Neural cell (in vitro differentiated cells): ENCODE measurements around the gene PNKD. TPM values are rescaled to one million over a fixed set of nuclear protein-coding genes. Genes with fewer than 3 reads are reported as not detected.

Source experiments
- H2AFZ ChIP-seq: fragments of 200-600, 300-800 bp; sonication (generic), shearing (Covaris generic); 2 replicates; pipeline ENCODE4 v1.6.0; 2014; ENCODE audit warnings: low read depth, mild to moderate bottlenecking, antibody characterized with exemption, low read length, moderate library complexity
- H3F3A ChIP-seq: fragments of 200-600 bp; shearing (Covaris generic); 2 replicates; pipeline ENCODE4 v1.6.1; 2016; ENCODE audit warnings: mild to moderate bottlenecking, moderate library complexity, mixed read lengths, antibody characterized with exemption, low read length; ENCODE audit not compliant: insufficient read depth, poor library complexity, severe bottlenecking
- H3K27ac ChIP-seq: fragments of 200-600, 300-800 bp; sonication (generic), shearing (Covaris generic); 2 replicates; pipeline ENCODE4 v1.5.1; 2014; ENCODE audit warnings: mild to moderate bottlenecking, low read length, moderate library complexity
- H3K27me3 ChIP-seq: fragments of 300-800, 200-600 bp; sonication (generic), shearing (Covaris generic); 2 replicates; pipeline ENCODE4 v1.6.0; 2014; ENCODE audit warnings: mild to moderate bottlenecking, low read depth, low read length, moderate library complexity; ENCODE audit not compliant: insufficient read depth
- H3K36me3 ChIP-seq: fragments of 300-800, 200-600 bp; sonication (generic), shearing (Covaris generic); 2 replicates; pipeline ENCODE4 v1.5.1; 2014; ENCODE audit warnings: mild to moderate bottlenecking, antibody characterized with exemption, low read length, moderate library complexity; ENCODE audit not compliant: insufficient read depth
- H3K4me2 ChIP-seq: fragments of 300-800, 200-600 bp; sonication (generic), shearing (Covaris generic); 2 replicates; pipeline ENCODE4 v1.6.0; 2014; ENCODE audit warnings: mild to moderate bottlenecking, low read length
- H3K4me3 ChIP-seq: fragments of 300-800, 200-600 bp; sonication (generic), shearing (Covaris generic); 2 replicates; pipeline ENCODE4 v1.5.1; 2014; ENCODE audit warnings: mild to moderate bottlenecking, low read length, moderate library complexity
- H3K79me2 ChIP-seq: fragments of 200-600 bp; shearing (Covaris generic); replicated peaks from 2 replicates; pipeline ENCODE4 v1.6.0; 2014; ENCODE audit warnings: mild to moderate bottlenecking, low read length, moderate library complexity; ENCODE audit not compliant: insufficient read depth
- H3K9ac ChIP-seq: fragments of 300-800, 200-600 bp; sonication (generic), shearing (Covaris generic); 2 replicates; pipeline ENCODE4 v1.6.1; 2016; ENCODE audit warnings: mild to moderate bottlenecking, low read length, mixed read lengths
- H3K9me2 ChIP-seq: fragments of 200-600 bp; shearing (Covaris generic); 2 replicates; pipeline ENCODE4 v1.6.1; 2016; ENCODE audit warnings: mild to moderate bottlenecking, low read length, mixed read lengths; ENCODE audit not compliant: insufficient read depth
- H3K9me3 ChIP-seq: fragments of 200-600, 300-800 bp; sonication (generic), shearing (Covaris generic); 2 replicates; pipeline ENCODE4 v1.6.1; 2016; ENCODE audit warnings: mild to moderate bottlenecking, mixed run types, low read length, moderate library complexity, mixed read lengths
- H4K20me1 ChIP-seq: fragments of 200-600 bp; shearing (Covaris generic); 2 replicates; pipeline ENCODE4 v1.6.1; 2016; ENCODE audit warnings: mild to moderate bottlenecking, mixed run types; ENCODE audit not compliant: insufficient read depth
- CTCF ChIP-seq: fragments of 450-650 bp; IDR thresholded peaks from 2 replicates; pipeline ENCODE4 v1.5.1; 2014; ENCODE audit warnings: antibody characterized with exemption, mild to moderate bottlenecking, moderate library complexity; ENCODE audit not compliant: poor library complexity, severe bottlenecking
- EP300 ChIP-seq: fragments of 450-650 bp; conservative IDR thresholded peaks from 2 replicates; pipeline ENCODE4 v1.6.1; 2014; ENCODE audit warnings: antibody characterized with exemption, mild to moderate bottlenecking, moderate library complexity; ENCODE audit not compliant: poor library complexity, severe bottlenecking
- EZH2 ChIP-seq: fragments of 200-600, 300-800 bp; shearing (Covaris generic), sonication (generic); IDR thresholded peaks from 2 replicates; pipeline ENCODE4 v1.6.1; 2014; ENCODE audit warnings: antibody characterized with exemption, low read length, borderline replicate concordance, mild to moderate bottlenecking; ENCODE audit not compliant: insufficient read depth, poor library complexity, severe bottlenecking
- MXI1 ChIP-seq: fragments of 450-650 bp; conservative IDR thresholded peaks from 2 replicates; pipeline ENCODE4 v1.6.1; 2014; ENCODE audit warnings: antibody characterized with exemption, mild to moderate bottlenecking; ENCODE audit not compliant: poor library complexity, severe bottlenecking
- POLR2AphosphoS5 ChIP-seq: IDR thresholded peaks from 2 replicates; pipeline ENCODE4 v1.6.1; 2012
- RAD21 ChIP-seq: fragments of 450-650 bp; conservative IDR thresholded peaks from 2 replicates; pipeline ENCODE4 v1.6.1; 2014; ENCODE audit warnings: antibody characterized with exemption, mild to moderate bottlenecking, moderate library complexity
- REST ChIP-seq: IDR thresholded peaks from 2 replicates; pipeline ENCODE4 v1.6.1; 2012; ENCODE audit warnings: borderline replicate concordance
- SMC3 ChIP-seq: fragments of 450-650 bp; conservative IDR thresholded peaks from 2 replicates; pipeline ENCODE4 v1.6.1; 2014; ENCODE audit warnings: antibody characterized with exemption, mild to moderate bottlenecking, moderate library complexity; ENCODE audit not compliant: poor library complexity
- TAF1 ChIP-seq: IDR thresholded peaks from 2 replicates; pipeline ENCODE4 v1.6.1; 2012; ENCODE audit warnings: low read depth
- polyA plus RNA-seq: library from polyadenylated mRNA; depleted of rRNA; stranded (reverse); fragments of >200 nt; gene quantifications from 2 replicates; pipeline ENCODE4 v1.2.3, GENCODE V29; 2014

PNKD gene
- polyA plus RNA-seq, 1 donor from 2014 or later = 59.7 TPM

- Histone ChIP-seq H3K4me2 (no peak overlapping the region), H2AFZ (no peak overlapping the region), H3F3A (no peaks in the 10 kb centered on the region), H4K20me1 (no peaks in the 10 kb centered on the region), H3K79me2 (no peaks in the 10 kb centered on the region), H3K9ac (no peak overlapping the region), H3K9me2 (no peaks in the 10 kb centered on the region), H3K9me3 (no peaks in the 10 kb centered on the region), H3K27ac (no peak overlapping the region), H3K27me3 (no peaks in the 10 kb centered on the region), H3K4me3 (no peak overlapping the region), H3K36me3 (no peaks in the 10 kb centered on the region)
- TF ChIP-seq POLR2AphosphoS5 = no peak
- no peak for TF ChIP-seq EP300
- no peak for TF ChIP-seq EZH2
- no peak for TF ChIP-seq REST
- TF ChIP-seq RAD21 = no peak
- TF ChIP-seq CTCF = no peak
- no peak for TF ChIP-seq MXI1
- no peak for TF ChIP-seq TAF1
- TF ChIP-seq SMC3 = no peak
These were observed 58.0 kb downstream of the PNKD start for GRCh38 chr2:218328294-218328693.

GRCh38 chr2:218329027-218329825 is 58.9 kb downstream of the PNKD start:
- Histone ChIP-seq H3K79me2 (no peaks in the 10 kb centered on the region), H2AFZ (no peak overlapping the region), H4K20me1 (no peaks in the 10 kb centered on the region), H3K27me3 (no peaks in the 10 kb centered on the region), H3K4me2 (no peak overlapping the region), H3K27ac (no peak overlapping the region), H3K9ac (no peak overlapping the region), H3K9me3 (no peaks in the 10 kb centered on the region), H3K4me3 (no peak overlapping the region), H3K9me2 (no peaks in the 10 kb centered on the region), H3K36me3 (no peaks in the 10 kb centered on the region), H3F3A (no peaks in the 10 kb centered on the region)
- TF ChIP-seq MXI1 = no peak
- TF ChIP-seq EP300 = no peak
- TF ChIP-seq EZH2 = no peak
- TF ChIP-seq RAD21 = no peak
- TF ChIP-seq CTCF = no peak
- no peak for TF ChIP-seq POLR2AphosphoS5
- no peak for TF ChIP-seq REST
- no peak for TF ChIP-seq TAF1
- TF ChIP-seq SMC3 = no peak
